Liver (tissue), 9 donors: ENCODE results near the gene CACNA1D. TPM values are rescaled to one million over a fixed set of nuclear protein-coding genes. Genes with fewer than 3 reads are reported as not detected.

Experiments
- DNase-seq: peaks from one replicate; pipeline ENCODE4 v3.0.0-alpha.2; 2017; ENCODE audit warnings: low spot score
- H3K27ac ChIP-seq, 2 donors: one replicate each; pipeline ENCODE4 v1.7.0; 2013; ENCODE audit warnings: inconsistent platforms in 2 of 2, low read length in 2 of 2, control low read depth in 1 of 2, low read depth in 1 of 2, mild to moderate bottlenecking in 1 of 2
- H3K27me3 ChIP-seq, 4 donors: one replicate each; pipeline versions ENCODE4 v1.6.1 to v1.7.0; 2013; ENCODE audit warnings: low read length in 3 of 4, inconsistent platforms in 1 of 4, mild to moderate bottlenecking in 1 of 4, moderate library complexity in 1 of 4; ENCODE audit not compliant: control insufficient read depth in 4 of 4, insufficient read depth in 4 of 4
- H3K36me3 ChIP-seq, 4 donors: one replicate each; pipeline versions ENCODE4 v1.6.1 to v1.7.0; 2013; ENCODE audit warnings: low read length in 3 of 4, mild to moderate bottlenecking in 3 of 4, low read depth in 1 of 4, moderate library complexity in 1 of 4; ENCODE audit not compliant: control insufficient read depth in 4 of 4, insufficient read depth in 3 of 4
- H3K4me1 ChIP-seq, 4 donors: one replicate each; pipeline versions ENCODE4 v1.6.1 to v1.7.0; 2013; ENCODE audit warnings: low read length in 3 of 4, mild to moderate bottlenecking in 3 of 4, moderate library complexity in 1 of 4; ENCODE audit not compliant: control insufficient read depth in 4 of 4, insufficient read depth in 4 of 4
- H3K4me3 ChIP-seq, 3 donors: one replicate each; pipeline versions ENCODE4 v1.6.1 to v1.7.0; 2013; ENCODE audit warnings: low read length in 3 of 3, control low read depth in 1 of 3, low read depth in 1 of 3, mild to moderate bottlenecking in 1 of 3
- H3K9ac ChIP-seq, 2 donors: one replicate each; pipeline ENCODE4 v1.7.0; 2013; ENCODE audit warnings: low read length in 2 of 2, mild to moderate bottlenecking in 2 of 2, moderate library complexity in 2 of 2, control low read depth in 1 of 2, low read depth in 1 of 2
- H3K9me3 ChIP-seq, 4 donors: one replicate each; pipeline versions ENCODE4 v1.6.1 to v1.7.0; 2013; ENCODE audit warnings: low read length in 3 of 4; ENCODE audit not compliant: control insufficient read depth in 4 of 4
- CTCF ChIP-seq: fragments of 150-350 bp; IDR thresholded peaks from 2 replicates; pipeline ENCODE4 v1.5.1; 2017; ENCODE audit warnings: improper control_type of control experiment, low read depth, low read length; ENCODE audit not compliant: missing input control
- EGR1 ChIP-seq, 2 donors: IDR thresholded peaks; 2 replicates each; pipeline ENCODE4 v1.6.1; 2016 to 2018; ENCODE audit warnings: antibody characterized with exemption in 2 of 2, low read depth in 2 of 2
- FOXA1 ChIP-seq: IDR thresholded peaks from 2 replicates; pipeline ENCODE4 v1.6.1; 2016; ENCODE audit warnings: antibody characterized with exemption
- FOXA2 ChIP-seq: IDR thresholded peaks from 2 replicates; pipeline ENCODE4 v1.6.1; 2016; ENCODE audit warnings: antibody characterized with exemption
- GABPA ChIP-seq, 2 donors: IDR thresholded peaks in 1 of 2; conservative IDR thresholded peaks in 1 of 2; 2 replicates each; pipeline ENCODE4 v1.6.1; 2016; ENCODE audit warnings: antibody characterized with exemption in 2 of 2, mild to moderate bottlenecking in 1 of 2, moderate library complexity in 1 of 2
- HNF4A ChIP-seq, 2 donors: conservative IDR thresholded peaks; 2 replicates each; pipeline ENCODE4 v1.6.1; 2016; ENCODE audit warnings: antibody characterized with exemption in 2 of 2, mild to moderate bottlenecking in 2 of 2
- HNF4G ChIP-seq: IDR thresholded peaks from 2 replicates; pipeline ENCODE4 v1.6.1; 2016; ENCODE audit warnings: antibody characterized with exemption
- JUND ChIP-seq, 2 donors: IDR thresholded peaks; 2 replicates each; pipeline ENCODE4 v1.6.1; 2016; ENCODE audit warnings: antibody characterized with exemption in 2 of 2
- MAX ChIP-seq: IDR thresholded peaks from 2 replicates; pipeline ENCODE4 v1.6.1; 2016; ENCODE audit warnings: antibody characterized with exemption
- NR2F2 ChIP-seq: IDR thresholded peaks from 2 replicates; pipeline ENCODE4 v1.6.1; 2016; ENCODE audit warnings: antibody characterized with exemption
- RAD21 ChIP-seq, 2 donors: IDR thresholded peaks; 2 replicates each; pipeline ENCODE4 v1.6.1; 2016; ENCODE audit warnings: antibody characterized with exemption in 2 of 2, mild to moderate bottlenecking in 2 of 2
- REST ChIP-seq: IDR thresholded peaks from 2 replicates; pipeline ENCODE4 v1.6.1; 2016; ENCODE audit warnings: antibody characterized with exemption, mild to moderate bottlenecking
- RXRA ChIP-seq, 2 donors: IDR thresholded peaks; 2 replicates each; pipeline ENCODE4 v1.6.1; 2017 to 2018; ENCODE audit warnings: antibody characterized with exemption in 2 of 2, mild to moderate bottlenecking in 1 of 2
- SP1 ChIP-seq: IDR thresholded peaks from 2 replicates; pipeline ENCODE4 v1.6.1; 2018; ENCODE audit warnings: antibody characterized with exemption, mild to moderate bottlenecking
- TAF1 ChIP-seq: conservative IDR thresholded peaks from 2 replicates; pipeline ENCODE4 v1.6.1; 2016; ENCODE audit warnings: antibody characterized with exemption, mild to moderate bottlenecking
- YY1 ChIP-seq: IDR thresholded peaks from 2 replicates; pipeline ENCODE4 v1.6.1; 2016; ENCODE audit warnings: antibody characterized with exemption, mild to moderate bottlenecking
- ZBTB33 ChIP-seq: IDR thresholded peaks from 2 replicates; pipeline ENCODE4 v1.6.1; 2016; ENCODE audit warnings: antibody characterized with exemption
- WGBS: extraction: QIAGEN DNeasy Blood & Tissue Kit; methylation state at CpG from one replicate; pipeline ENCODE4 v1.1.7; 2013; 5-methylcytosine and 5-hydroxymethylcytosine counted together
- polyA plus RNA-seq, 2 donors: library from polyadenylated mRNA; stranded (reverse) in 1 of 2; unstranded in 1 of 2; fragments of 200-250 nt in 1 of 2; fragments of >200 nt in 1 of 2; fragmentation: Nextera tagmentation in 1 of 2; extraction: Ambion mirVana in 1 of 2; gene quantifications; one replicate each; pipeline versions ENCODE4 v1.2.1 to v1.2.3, GENCODE V29; 2013 to 2015
- total RNA-seq, 2 donors: library from RNA; depleted of rRNA; stranded (reverse); fragments of >200 nt; gene quantifications; one replicate each; pipeline ENCODE4 v1.2.3, GENCODE V29; 2014
- TF ChIP-seq, protein P1 (sequence below): IDR thresholded peaks from 2 replicates; pipeline ENCODE4 v1.6.1; 2016; ENCODE audit warnings: antibody characterized with exemption
- donor health status: healthy.
- donor health status: healthy.
- donor health status: healthy.
- donor health status: healthy.
- donor health status: healthy.

Gene CACNA1D
- total and polyA plus RNA-seq, 4 donors, result 1.8 to 18.9 (median 3.4) TPM

DNA sequence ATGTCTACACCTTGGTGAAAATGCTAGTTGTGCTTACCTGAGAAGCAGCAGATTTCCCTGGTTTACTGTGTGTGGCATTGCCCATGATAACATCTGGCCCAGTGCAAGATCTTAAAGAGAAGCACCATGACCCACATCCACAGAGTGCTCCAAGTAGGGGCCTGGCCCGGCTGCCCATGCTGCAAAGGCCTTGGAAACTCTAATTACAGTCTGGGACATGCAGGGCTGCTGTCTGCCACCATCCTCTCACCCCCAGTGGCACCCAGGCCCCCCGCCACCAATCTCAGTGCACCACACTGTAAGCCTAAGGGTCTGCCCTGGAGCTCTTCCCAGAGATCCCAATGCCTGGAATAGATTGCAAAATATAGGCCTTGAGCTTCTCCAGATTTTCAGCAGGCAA, 219.2 kb downstream of the CACNA1D start:
- Histone ChIP-seq H3K9ac (no peak overlapping the region), H3K36me3 (no peaks in the 10 kb centered on the region), H3K4me3 (no peak overlapping the region), H3K27ac (no peak overlapping the region), H3K9me3 (no peaks in the 10 kb centered on the region), H3K27me3 (no peaks in the 10 kb centered on the region), H3K4me1 (peaks cover 0 to 10% (median 3%) of the 10 kb centered on the region in 4 donors)
- DNase-seq, result no peak
- TF ChIP-seq MAX (no peak), EGR1 (IDR thresholded peaks at IDR 0.05; ENCODE audit: low read depth in 2 of 2) (no peak), FOXA1 (no peak), NR2F2 (no peak), HNF4G (no peak), CTCF (no peak), HNF4A (conservative IDR thresholded peaks at IDR 0.05) (no peak), RXRA (IDR thresholded peaks at IDR 0.05) (no peak), SP1 (no peak), GABPA (IDR thresholded peaks at IDR 0.05 in 1 of 2, conservative IDR thresholded peaks at IDR 0.05 in 1 of 2) (no peak), TAF1 (no peak), RAD21 (IDR thresholded peaks at IDR 0.05) (no peak), JUND (IDR thresholded peaks at IDR 0.05) (no peak), REST (no peak), YY1 (no peak), ZBTB33 (no peak), FOXA2 (no peak)
- TF ChIP-seq, protein P1, sequence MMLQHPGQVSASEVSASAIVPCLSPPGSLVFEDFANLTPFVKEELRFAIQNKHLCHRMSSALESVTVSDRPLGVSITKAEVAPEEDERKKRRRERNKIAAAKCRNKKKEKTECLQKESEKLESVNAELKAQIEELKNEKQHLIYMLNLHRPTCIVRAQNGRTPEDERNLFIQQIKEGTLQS, result no peak
- 94% methylated on average over 2 of the region's 2 CpGs for WGBS
